ENCODE measurements around the gene NUMB.

NUMB gene

DNA sequence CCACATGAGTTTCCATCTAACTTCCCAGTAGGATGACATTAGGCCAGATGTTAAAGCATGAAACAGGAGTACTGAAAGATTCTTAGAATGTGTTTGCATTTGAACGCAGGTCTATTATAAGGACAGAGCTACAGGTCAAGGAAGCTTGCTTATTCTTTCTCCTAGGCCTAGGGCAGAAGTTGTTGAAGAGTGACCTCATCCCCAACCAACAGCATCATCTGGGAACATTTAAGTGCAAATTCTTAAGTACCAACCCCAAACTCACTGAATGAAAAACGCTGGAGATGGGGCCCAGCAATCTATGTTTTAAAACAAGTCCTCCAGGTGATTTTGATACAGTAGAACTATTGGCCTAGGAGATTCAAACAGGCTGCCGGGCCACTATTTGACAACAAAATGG is 168.6 kb downstream of the NUMB start:
- DNase-seq (ENCODE audit: low spot score), result no peak

DNA sequence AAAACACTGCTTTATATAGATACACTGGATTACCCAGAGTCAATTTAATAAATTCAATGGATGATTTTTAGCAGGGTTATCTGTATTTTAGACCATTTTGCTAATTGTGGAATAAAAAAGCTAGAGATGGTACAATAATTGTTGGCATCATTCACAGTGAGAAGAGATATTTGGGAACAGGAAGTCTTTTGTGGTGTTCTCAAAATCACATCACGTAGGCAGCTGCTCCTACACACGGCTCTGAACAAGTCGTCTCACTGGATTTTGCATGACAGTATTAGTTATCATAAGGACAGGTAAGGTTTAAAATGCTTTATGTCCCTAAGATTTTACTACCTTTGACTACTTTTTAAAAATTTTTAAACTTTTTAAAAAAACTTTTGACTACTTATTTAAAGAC is 169.0 kb downstream of the NUMB start:
- DNase-seq (ENCODE audit: low spot score), result no peak

DNA sequence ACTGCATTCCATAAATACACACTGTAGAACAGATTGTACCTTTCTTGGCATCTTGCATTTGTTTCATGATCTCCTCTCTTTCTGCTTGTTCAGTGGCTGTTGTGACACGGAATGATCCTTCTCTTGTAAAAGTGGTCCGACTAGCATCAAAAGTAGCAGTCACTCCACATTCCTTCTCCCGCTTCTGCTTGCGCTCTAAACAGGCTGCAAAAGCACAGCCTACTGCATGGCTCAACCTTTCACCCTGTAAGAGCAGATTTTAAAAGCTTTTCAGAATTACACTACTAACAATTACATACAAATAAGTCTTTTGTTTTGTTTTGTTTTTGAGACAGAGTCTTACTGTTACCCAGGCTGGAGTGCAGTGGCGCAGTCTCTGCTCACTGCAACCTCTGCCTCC is 171.3 kb downstream of the NUMB start:
- no peak for DNase-seq (ENCODE audit: low spot score)

DNA sequence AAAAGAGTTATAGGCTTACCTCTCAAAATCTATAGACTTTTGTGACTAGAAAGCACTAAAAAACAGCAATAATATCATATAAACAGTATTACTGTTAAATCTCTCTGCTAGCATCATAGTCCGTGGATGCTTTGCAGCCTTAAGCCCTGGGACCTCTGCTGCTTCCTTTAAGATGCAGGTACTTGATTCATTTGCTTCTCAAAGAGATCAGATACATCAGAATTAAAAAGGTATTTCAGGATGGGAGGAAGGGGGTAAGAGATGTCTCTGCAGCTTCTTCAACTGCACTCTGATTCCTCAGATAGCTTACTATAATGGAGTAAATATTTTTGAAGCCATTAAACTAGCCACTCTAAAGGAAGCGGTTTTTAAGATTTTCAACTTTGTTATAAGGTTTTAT is 171.7 kb downstream of the NUMB start:
- DNase-seq (ENCODE audit: low spot score), result no peak

DNA sequence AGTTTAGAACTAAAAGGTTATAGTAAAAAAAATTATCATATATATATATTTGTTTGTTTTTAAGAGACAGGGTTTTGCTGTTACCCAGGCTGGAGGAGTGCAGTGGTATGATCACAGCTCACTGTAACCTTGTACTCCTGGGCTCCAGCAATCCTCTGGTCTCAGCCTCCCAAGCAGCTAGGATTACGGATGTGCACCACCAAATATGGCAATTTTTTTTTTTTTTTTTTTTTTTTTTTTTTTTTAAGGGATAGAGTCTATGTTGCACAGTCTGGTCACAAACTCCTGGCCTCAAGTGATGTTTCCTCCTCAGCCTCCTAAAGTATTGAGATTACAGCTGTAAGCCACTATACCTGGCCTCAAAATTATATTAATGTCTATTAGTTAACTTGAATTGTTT is 172.4 kb downstream of the NUMB start:
- no peak for DNase-seq (ENCODE audit: low spot score)

DNA sequence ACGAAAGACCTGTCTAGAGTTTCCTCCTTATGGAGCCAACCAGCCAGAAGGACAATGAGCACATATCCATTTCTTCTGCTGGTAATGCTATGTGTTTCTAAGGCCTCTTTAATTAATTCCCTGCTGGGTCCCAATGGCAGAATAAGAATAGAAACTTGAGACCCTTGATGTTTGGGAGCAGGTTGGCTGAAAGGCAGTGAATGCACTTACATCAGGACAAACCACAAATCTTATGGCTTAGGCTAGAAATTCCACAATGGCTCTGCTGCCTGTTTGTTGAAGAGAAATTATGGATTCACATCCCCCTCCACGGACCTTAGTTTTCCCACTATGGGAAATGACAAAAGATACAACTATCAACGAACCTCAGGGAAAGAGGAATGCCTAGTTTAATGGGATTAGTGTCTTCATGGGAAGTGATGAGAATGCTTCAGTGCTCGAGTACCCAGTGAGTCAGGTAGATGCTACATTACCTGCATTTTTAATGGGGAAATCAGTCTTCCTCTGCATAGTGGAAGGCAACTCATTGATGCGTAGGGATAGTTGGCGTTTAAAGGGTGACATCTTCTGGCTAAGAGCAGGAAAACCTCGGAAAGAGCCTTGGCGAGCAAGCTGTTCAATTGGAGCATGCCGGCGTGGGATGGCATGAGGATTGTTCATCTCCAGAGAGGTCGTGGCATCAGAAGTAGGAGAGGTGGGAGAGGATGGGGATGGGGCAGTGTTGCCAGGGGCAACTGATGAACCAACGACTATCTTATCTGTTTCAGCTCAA is 174.6 kb downstream of the NUMB start:
- no peak for DNase-seq (ENCODE audit: low spot score)

DNA sequence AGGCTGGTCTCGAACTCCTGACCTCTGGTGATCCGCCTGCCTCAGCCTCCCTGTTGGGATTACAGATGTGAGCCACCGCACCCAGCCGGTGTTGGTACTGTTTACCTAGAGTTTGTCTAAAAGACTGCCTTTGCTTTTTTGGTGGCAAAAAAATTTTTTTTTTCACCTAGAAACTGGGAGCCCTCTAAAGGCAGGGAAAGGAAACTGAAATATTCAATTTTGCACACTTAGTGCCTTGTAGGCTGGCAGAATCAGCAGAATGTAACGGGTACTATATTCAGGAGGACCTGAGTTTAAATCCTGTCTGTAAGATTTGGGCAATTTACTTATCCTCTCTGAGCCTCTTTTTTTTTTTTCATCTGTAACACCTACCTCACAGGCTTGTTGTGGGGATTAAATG is 177.4 kb downstream of the NUMB start:
- DNase-seq (ENCODE audit: low spot score), result no peak

DNA sequence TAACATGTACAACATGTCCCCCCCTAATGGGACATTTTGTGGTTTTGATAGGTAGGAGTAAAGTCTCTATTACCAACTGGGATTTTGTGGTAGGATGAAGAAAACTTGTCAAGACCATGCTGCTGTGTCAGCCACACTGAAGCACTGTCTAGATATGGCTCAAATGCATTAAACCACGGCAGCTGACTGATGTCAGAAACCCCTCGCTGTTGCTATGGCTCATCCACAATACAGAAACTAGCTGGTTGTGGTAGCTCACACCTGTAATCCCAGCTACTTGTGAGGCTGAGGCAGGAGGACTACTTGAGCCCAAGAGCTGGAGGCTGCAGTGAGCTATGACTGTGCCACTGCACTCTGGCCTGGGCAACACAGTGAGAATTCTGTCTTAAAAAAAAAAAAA is 181.0 kb downstream of the NUMB start:
- no peak for DNase-seq (ENCODE audit: low spot score)

DNA sequence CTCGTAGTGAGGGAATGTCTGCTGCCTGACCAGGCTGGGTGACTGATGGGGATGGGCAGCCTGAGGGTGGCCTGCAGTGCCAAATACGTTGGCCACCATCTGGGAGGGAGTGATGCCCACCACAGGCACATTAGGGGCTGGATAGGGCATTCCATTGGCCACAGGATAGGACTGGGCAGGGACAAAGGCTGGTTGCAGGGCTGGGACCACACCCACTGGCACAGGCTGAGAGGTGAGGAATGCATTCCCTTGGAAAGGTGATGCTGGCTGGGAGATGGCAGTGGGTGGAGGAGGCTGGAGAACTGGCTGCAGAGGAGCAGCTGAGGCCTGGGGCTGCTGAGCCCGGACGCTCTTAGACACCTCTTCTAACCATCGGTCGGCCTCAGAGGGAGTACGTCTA is 181.5 kb downstream of the NUMB start:
- no peak for DNase-seq (ENCODE audit: low spot score)

DNA sequence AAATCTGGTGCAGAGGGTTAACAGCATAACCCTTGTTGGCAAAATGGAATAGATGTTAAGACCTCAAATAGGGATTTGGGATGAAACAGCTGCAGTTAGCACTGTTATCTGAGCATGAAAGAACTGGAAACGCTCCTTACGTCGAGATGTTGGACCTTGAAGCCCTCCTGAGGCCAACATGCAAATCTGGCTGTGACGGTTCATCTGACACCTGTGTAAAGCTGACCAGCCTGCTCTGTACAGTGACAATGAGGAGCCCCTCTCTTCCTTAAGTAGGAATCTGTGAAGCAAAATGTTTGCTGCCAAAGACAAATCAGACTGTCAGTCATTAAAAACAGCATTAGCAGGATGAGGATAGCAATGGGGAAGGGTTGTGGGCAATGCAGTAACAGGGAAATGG is 184.5 kb downstream of the NUMB start:
- no peak for DNase-seq (ENCODE audit: low spot score)

DNA sequence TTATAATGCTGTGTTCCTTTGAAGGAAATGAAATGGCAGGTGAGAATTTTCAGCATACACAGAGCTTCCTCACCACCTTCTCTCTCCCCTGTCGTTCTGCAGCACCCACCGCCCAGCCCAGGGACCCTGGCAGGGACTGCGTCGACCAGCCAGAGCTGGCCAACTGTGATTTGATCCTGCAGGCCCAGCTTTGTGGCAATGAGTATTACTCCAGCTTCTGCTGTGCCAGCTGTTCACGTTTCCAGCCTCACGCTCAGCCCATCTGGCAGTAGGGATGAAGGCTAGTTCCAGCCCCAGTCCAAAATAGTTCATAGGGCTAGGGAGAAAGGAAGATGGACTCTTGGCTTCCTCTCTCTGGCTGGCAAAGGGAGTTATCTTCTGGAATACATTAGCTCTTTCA is 186.0 kb downstream of the NUMB start:
- DNase-seq (ENCODE audit: low spot score), result no peak

DNA sequence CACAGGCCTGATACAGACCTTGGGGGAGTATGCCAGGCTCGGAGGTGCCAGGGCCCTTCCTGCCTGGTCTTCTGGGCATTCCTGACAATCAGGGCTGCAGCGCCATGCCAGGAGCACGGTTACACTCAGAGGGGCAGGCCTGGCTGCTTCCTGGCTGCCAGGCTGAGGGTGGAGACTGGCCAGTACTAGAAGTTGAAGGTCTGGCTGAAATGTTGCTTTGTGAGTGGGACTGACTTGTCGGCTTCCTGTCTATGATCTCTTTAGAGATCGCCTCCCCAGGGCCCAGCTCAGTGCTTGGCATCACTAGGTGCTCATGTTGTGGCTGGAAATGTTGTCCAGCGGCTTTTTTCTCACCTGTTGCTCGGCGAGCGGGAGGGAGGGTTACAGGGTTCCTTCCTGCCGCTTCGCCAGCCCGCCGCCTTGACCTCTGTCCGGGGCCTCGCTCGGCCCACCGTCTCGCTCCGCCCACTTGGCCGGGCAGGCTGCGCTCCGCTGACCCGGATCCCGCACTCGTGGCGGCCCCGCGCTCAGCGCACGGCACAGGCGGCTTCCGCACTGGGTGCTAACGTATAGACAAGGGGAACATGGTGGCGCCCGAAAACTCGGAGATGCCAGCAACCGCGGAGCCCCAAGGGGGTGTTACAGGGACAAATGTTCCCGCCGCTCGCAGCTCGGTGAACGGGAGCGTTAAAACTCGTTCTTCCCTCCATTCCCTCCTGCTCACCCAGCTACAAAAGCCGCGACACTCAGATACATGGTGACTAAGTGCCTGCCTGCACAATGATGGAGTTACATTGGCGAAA is 188.4 kb downstream of the NUMB start:
- no peak for DNase-seq (ENCODE audit: low spot score)

DNA sequence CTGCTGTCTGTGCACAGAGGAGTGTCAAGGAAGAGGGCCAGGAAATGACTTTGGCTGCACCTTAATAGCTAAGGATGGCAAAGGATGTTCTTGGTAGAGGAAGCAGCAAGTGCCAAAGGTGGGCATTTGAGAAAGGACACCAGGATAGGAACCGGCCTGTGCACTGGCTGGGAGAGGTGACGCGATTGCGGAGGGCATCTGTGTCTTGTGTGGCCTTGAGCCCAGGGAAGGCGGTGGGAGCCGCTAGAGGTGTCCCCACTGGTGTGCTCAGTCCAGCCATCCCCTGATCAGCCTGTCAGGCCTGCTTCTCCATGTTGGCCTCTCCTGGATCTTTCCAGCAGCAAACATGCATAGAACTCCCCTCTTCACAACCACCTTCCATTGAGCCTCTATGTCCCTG is 190.9 kb downstream of the NUMB start:
- DNase-seq (ENCODE audit: low spot score), result no peak

DNA sequence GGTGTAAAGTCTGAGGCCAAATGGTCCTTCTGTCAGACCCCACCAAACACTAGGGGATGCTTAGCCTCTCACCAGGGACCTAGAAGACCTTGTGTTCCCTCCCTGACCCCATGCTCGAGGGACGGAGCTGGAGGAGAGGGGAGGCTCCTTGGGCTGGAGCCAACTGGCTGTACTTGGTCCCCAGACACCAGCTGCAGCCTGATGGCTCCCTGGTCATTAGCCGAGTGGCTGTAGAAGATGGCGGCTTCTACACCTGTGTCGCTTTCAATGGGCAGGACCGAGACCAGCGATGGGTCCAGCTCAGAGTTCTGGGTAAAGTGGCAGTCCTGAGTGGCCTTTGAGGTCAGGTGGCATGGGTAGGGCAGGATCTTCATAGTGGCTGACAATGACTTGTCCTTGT is 192.0 kb downstream of the NUMB start:
- no peak for DNase-seq (ENCODE audit: low spot score)

DNA sequence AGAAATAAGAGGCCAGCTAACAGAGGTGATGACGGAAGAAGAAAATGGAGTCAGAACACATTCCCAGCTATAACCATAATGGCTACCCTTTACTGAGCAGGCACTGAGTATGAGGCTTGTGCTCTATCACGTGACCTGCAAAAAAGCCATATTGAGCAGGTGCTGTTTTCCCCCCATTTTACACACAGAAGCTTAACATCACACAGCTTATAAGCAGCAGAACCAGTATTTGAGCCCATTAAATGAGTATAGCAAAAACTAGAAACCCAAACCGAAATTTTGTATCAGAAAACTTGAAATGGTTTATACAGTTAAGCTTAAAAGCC is 192.7 kb downstream of the NUMB start:
- DNase-seq (ENCODE audit: low spot score), result no peak

DNA sequence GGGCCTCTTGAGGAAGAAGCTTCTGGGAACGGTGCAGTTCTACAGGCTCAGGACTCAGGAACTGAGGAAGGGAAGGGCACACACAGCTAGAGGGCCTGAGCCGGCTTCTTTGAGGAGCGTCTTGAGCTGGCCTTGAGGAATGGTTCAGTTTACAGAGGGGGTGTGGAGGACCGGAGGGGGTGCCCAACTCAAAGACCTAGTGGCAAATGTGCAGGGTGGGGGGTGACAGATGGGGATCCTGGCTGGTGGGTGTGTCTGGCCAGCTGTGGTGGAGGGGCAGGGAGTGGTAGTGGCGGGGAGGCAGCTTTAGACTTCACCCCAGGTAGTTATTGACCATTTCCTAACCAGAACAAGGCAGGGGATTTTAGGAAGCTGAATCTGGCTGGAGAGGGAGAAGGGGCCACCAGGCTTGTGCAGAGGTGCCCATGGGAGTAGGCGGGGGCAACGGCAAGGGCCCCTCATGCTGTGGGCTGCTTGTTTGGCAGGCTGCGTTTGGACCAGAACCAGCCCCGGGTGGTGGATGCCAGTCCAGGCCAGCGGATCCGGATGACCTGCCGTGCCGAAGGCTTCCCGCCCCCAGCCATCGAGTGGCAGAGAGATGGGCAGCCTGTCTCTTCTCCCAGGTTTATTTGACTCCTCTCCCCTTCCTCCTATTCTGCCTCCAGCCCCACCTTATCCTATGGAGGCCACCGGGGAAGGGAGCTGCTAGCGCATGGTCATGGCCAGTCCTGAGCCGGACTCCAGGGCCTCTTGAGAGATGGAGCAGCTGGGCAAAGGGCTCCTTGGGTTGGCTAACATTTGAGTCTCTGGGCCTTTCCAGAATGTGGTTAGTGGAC is 193.2 kb downstream of the NUMB start:
- DNase-seq (ENCODE audit: low spot score), result no peak

DNA sequence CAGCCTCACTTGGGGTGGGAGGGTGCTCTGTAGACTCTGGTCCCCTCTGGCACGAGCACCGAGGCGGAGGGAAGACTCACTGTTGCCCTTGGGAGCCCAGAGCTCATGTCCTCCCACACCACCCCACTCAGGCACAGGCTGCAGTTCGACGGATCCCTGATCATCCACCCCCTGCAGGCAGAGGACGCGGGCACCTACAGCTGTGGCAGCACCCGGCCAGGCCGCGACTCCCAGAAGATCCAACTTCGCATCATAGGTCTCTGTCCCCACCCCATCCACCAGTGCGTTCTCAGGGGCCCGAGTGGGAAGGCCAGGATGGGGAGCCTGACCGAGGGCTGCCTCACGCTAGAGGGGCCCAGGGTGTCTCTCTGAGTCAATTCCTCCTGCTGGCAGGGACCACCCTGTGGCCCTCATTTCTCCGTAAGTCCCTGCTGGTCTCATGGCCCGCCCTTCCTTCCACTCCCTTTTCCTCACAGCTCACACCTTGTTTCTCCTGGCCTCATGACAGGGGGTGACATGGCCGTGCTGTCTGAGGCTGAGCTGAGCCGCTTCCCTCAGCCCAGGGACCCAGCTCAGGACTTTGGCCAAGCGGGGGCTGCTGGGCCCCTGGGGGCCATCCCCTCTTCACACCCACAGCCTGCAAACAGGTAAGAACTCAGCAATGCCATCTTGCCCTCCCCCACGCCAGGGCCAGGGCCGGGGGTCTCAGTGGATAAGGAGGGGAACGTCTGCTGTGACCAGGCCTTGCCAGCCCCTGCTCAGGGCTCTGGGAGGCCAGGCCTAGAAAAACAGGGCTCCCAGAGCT is 194.1 kb downstream of the NUMB start:
- no peak for DNase-seq (ENCODE audit: low spot score)

DNA sequence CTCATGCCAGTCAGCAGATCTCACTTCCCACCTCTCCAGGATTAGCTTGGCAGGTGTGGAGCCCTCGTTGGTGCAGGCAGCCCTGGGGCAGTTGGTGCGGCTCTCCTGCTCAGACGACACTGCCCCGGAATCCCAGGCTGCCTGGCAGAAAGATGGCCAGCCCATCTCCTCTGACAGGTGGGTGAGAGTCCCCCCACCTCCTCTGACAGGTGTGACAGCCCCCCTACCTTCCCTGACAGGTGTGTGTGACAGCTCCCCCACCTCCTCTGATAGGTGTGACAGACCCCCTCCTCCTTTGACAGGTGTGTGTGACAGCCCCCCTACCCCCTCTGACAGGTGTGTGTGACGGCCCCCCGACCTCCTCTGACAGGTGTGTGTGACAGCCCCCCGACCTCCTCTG is 194.7 kb downstream of the NUMB start:
- no peak for DNase-seq (ENCODE audit: low spot score)

DNA sequence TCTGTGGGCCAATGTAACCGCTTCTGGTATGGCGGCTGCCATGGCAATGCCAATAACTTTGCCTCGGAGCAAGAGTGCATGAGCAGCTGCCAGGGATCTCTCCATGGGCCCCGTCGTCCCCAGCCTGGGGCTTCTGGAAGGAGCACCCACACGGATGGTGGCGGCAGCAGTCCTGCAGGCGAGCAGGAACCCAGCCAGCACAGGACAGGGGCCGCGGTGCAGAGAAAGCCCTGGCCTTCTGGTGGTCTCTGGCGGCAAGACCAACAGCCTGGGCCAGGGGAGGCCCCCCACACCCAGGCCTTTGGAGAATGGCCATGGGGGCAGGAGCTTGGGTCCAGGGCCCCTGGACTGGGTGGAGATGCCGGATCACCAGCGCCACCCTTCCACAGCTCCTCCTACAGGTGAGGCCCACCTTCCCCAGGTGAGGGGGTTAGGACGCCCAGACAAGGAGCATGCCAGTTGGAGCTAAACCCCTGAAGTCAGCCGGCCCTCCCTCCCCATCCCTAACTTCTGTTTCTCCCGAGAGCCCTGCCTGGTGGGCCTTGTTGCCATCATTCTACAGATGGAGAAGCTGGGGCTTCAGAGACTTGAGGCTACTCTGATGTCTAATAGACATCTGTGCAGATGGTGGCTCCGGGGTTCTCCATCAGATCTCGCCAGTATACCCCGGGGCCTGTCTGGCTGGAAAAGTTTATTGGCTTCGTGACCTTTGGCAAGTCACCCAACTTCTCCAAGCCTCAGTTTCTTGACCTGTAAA is 195.7 kb downstream of the NUMB start:
- no peak for DNase-seq (ENCODE audit: low spot score)

DNA sequence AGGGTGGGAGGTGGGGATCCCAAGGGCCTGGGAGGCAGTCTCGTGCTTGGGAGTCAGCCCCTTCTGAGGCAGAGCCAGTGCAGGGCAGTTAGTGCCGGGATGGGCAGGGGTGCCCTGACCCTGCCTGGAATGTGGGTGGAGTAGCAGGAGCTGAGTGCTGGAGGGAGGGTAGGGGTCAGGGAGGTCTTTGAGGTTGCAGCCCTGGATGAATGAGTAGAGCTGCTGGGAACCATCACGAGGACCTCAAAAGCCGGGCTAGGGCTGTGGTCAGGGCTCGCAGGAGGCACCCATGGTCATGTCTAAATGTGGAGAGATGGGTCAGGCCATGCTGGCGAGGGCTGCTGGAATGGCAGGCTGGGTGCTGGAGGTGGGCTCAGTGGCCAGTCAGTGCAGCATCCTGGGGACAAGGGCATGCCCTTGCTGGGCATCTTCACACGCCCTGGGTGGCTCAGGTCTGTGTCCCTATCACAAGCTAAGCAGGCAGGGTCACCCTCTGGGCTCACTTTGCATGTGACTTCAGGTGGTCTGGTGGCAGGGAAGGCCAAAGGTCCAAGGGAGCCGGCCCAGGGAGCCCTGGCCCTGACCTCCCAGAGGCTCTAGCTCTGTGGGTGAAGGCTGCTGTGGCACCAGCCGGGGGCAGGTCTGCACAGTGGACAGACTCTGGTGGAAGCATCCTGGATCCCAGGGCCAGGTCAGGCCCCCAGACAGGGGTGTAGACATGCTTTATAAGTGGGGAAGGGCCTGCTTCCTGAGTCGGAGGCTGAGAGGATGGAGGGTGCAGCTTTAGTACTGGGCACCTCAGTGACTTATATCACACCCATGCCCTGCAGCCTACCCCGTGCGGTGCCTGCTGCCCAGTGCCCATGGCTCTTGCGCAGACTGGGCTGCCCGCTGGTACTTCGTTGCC is 196.6 kb downstream of the NUMB start:
- no peak for DNase-seq (ENCODE audit: low spot score)

All from COLO829 (cell line).